ENCODE measurements around the gene SLC4A1AP. TPM values are rescaled to one million over a fixed set of nuclear protein-coding genes. Genes with fewer than 3 reads are reported as not detected.

SLC4A1AP gene
- polyA plus RNA-seq, 1 donor from 2014 or later = 47.9 TPM

DNA sequence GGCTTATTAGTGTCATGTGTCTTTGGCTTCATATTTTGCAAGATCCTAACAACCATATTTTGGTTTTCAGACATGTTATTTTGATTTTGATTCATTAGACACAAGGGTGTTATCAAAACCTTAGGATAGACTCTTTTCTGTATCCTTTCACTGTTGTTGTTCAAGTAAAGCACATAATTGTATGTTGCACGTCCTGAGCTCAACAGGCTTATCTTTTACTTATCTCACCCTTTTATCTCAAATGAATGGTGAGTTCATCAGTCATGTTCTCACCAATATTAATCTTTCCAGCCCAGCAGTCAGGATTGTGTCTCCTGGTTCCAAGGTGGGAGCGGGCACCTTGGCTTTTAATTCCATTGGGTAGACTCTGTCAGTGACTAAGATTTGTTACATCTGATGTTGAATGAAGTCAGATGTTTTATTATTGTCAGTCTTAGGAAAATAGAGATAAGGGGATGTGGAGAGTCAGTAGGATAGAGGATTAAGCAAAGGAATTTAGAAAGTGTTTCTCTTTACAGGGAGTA is 22.9 kb upstream of the SLC4A1AP start:
- Histone ChIP-seq H3K27me3 (ENCODE audit: insufficient read depth, low read depth, low read length) (no peaks in the 10 kb centered on the region), H3K4me3 (ENCODE audit: low read length) (no peak overlapping the region), H3K9me2 (ENCODE audit: insufficient read depth, low read length) (no peaks in the 10 kb centered on the region), H4K20me1 (ENCODE audit: insufficient read depth) (no peaks in the 10 kb centered on the region), H3K4me2 (ENCODE audit: low read length) (no peak overlapping the region), H3K27ac (ENCODE audit: low read length) (no peak overlapping the region), H3K36me3 (ENCODE audit: insufficient read depth, low read length) (no peaks in the 10 kb centered on the region), H3F3A (ENCODE audit: insufficient read depth, low read length, poor library complexity, severe bottlenecking) (no peaks in the 10 kb centered on the region), H2AFZ (ENCODE audit: low read depth, low read length) (no peak overlapping the region), H3K9ac (ENCODE audit: low read length) (no peak overlapping the region), H3K9me3 (ENCODE audit: low read length) (no peaks in the 10 kb centered on the region), H3K79me2 (replicated peaks; ENCODE audit: insufficient read depth, low read length) (no peaks in the 10 kb centered on the region)
- no peak for TF ChIP-seq RAD21 (conservative IDR thresholded peaks at IDR 0.05)
- TF ChIP-seq TAF1 (IDR thresholded peaks at IDR 0.05; ENCODE audit: low read depth) = no peak

DNA sequence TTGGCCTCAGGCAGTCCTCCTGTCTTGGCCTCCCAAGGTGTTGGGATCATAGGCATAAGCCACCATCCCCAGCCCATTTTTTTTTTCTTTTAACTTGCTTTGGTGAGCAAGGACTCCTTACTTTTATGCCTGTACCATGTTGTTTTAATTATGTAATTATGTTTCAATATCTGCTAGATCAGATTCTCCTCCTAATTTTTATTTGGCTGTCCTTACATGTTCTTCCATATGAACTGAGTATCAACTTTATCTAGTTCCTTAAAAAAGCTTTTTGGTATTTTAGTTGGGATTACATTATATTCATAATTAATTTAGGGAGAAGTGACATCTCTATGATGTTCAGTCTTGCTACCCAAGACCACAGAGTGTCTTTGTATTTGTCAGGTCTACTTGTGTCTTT is 18.5 kb upstream of the SLC4A1AP start:
- Histone ChIP-seq H3K9me3 (ENCODE audit: low read length) (no peaks in the 10 kb centered on the region), H3K27ac (ENCODE audit: low read length) (no peak overlapping the region), H3K4me2 (ENCODE audit: low read length) (no peak overlapping the region), H3K4me3 (ENCODE audit: low read length) (no peak overlapping the region), H3K27me3 (ENCODE audit: insufficient read depth, low read depth, low read length) (no peaks in the 10 kb centered on the region), H3K9me2 (ENCODE audit: insufficient read depth, low read length) (no peaks in the 10 kb centered on the region), H4K20me1 (ENCODE audit: insufficient read depth) (no peaks in the 10 kb centered on the region), H3K36me3 (ENCODE audit: insufficient read depth, low read length) (no peaks in the 10 kb centered on the region), H3K9ac (ENCODE audit: low read length) (no peak overlapping the region), H3F3A (ENCODE audit: insufficient read depth, low read length, poor library complexity, severe bottlenecking) (no peaks in the 10 kb centered on the region), H3K79me2 (replicated peaks; ENCODE audit: insufficient read depth, low read length) (no peaks in the 10 kb centered on the region), H2AFZ (ENCODE audit: low read depth, low read length) (no peak overlapping the region)
- TF ChIP-seq POLR2AphosphoS5 (IDR thresholded peaks at IDR 0.05) = no peak
- no peak for TF ChIP-seq TAF1 (IDR thresholded peaks at IDR 0.05; ENCODE audit: low read depth)
- TF ChIP-seq, protein P1, sequence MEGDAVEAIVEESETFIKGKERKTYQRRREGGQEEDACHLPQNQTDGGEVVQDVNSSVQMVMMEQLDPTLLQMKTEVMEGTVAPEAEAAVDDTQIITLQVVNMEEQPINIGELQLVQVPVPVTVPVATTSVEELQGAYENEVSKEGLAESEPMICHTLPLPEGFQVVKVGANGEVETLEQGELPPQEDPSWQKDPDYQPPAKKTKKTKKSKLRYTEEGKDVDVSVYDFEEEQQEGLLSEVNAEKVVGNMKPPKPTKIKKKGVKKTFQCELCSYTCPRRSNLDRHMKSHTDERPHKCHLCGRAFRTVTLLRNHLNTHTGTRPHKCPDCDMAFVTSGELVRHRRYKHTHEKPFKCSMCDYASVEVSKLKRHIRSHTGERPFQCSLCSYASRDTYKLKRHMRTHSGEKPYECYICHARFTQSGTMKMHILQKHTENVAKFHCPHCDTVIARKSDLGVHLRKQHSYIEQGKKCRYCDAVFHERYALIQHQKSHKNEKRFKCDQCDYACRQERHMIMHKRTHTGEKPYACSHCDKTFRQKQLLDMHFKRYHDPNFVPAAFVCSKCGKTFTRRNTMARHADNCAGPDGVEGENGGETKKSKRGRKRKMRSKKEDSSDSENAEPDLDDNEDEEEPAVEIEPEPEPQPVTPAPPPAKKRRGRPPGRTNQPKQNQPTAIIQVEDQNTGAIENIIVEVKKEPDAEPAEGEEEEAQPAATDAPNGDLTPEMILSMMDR (IDR thresholded peaks at IDR 0.05; ENCODE audit: poor library complexity, severe bottlenecking) = no peak
- TF ChIP-seq, protein P2, sequence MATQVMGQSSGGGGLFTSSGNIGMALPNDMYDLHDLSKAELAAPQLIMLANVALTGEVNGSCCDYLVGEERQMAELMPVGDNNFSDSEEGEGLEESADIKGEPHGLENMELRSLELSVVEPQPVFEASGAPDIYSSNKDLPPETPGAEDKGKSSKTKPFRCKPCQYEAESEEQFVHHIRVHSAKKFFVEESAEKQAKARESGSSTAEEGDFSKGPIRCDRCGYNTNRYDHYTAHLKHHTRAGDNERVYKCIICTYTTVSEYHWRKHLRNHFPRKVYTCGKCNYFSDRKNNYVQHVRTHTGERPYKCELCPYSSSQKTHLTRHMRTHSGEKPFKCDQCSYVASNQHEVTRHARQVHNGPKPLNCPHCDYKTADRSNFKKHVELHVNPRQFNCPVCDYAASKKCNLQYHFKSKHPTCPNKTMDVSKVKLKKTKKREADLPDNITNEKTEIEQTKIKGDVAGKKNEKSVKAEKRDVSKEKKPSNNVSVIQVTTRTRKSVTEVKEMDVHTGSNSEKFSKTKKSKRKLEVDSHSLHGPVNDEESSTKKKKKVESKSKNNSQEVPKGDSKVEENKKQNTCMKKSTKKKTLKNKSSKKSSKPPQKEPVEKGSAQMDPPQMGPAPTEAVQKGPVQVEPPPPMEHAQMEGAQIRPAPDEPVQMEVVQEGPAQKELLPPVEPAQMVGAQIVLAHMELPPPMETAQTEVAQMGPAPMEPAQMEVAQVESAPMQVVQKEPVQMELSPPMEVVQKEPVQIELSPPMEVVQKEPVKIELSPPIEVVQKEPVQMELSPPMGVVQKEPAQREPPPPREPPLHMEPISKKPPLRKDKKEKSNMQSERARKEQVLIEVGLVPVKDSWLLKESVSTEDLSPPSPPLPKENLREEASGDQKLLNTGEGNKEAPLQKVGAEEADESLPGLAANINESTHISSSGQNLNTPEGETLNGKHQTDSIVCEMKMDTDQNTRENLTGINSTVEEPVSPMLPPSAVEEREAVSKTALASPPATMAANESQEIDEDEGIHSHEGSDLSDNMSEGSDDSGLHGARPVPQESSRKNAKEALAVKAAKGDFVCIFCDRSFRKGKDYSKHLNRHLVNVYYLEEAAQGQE (IDR thresholded peaks at IDR 0.05; ENCODE audit: borderline replicate concordance) = no peak
- no peak for TF ChIP-seq MXI1 (conservative IDR thresholded peaks at IDR 0.05; ENCODE audit: poor library complexity, severe bottlenecking)
- TF ChIP-seq EZH2 (IDR thresholded peaks at IDR 0.05; ENCODE audit: borderline replicate concordance, insufficient read depth, low read length, poor library complexity, severe bottlenecking) = no peak
- no peak for TF ChIP-seq RAD21 (conservative IDR thresholded peaks at IDR 0.05)
- TF ChIP-seq SMC3 (conservative IDR thresholded peaks at IDR 0.05; ENCODE audit: poor library complexity) = no peak

DNA sequence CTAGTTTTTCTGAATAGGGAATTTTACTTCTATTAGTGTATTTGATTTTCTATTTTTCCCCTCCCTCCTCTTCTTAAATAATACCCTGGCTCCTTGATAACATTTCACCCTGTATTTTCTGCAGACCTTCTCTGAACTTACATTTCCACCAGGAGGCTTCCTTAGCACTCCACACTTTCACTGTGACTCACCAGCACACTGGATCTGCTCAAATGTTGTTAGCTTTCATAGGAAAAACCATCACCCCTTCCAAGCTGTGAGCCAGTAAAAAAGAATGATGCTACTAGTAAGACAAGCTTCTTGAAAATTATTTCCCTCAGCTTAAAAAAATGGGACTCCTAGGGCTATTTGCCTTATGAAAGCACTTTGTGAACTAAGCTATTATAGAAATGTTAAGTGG is 16.4 kb upstream of the SLC4A1AP start:
- Histone ChIP-seq H3K27ac (ENCODE audit: low read length) (no peak overlapping the region), H4K20me1 (ENCODE audit: insufficient read depth) (no peaks in the 10 kb centered on the region), H3K79me2 (replicated peaks; ENCODE audit: insufficient read depth, low read length) (no peaks in the 10 kb centered on the region), H3K36me3 (ENCODE audit: insufficient read depth, low read length) (no peaks in the 10 kb centered on the region), H3K9ac (ENCODE audit: low read length) (no peak overlapping the region), H2AFZ (ENCODE audit: low read depth, low read length) (no peak overlapping the region), H3K4me2 (ENCODE audit: low read length) (no peak overlapping the region), H3K9me3 (ENCODE audit: low read length) (no peaks in the 10 kb centered on the region), H3K9me2 (ENCODE audit: insufficient read depth, low read length) (no peaks in the 10 kb centered on the region), H3F3A (ENCODE audit: insufficient read depth, low read length, poor library complexity, severe bottlenecking) (no peaks in the 10 kb centered on the region), H3K4me3 (ENCODE audit: low read length) (no peak overlapping the region), H3K27me3 (ENCODE audit: insufficient read depth, low read depth, low read length) (no peaks in the 10 kb centered on the region)
- TF ChIP-seq, protein P2 (IDR thresholded peaks at IDR 0.05; ENCODE audit: borderline replicate concordance) = no peak
- TF ChIP-seq MXI1 (conservative IDR thresholded peaks at IDR 0.05; ENCODE audit: poor library complexity, severe bottlenecking) (no peak), TAF1 (IDR thresholded peaks at IDR 0.05; ENCODE audit: low read depth) (no peak), EZH2 (IDR thresholded peaks at IDR 0.05; ENCODE audit: borderline replicate concordance, insufficient read depth, low read length, poor library complexity, severe bottlenecking) (no peak), RAD21 (conservative IDR thresholded peaks at IDR 0.05) (no peak), EP300 (conservative IDR thresholded peaks at IDR 0.05; ENCODE audit: poor library complexity, severe bottlenecking) (no peak), SMC3 (conservative IDR thresholded peaks at IDR 0.05; ENCODE audit: poor library complexity) (no peak), POLR2AphosphoS5 (IDR thresholded peaks at IDR 0.05) (no peak)
- TF ChIP-seq, protein P1 (IDR thresholded peaks at IDR 0.05; ENCODE audit: poor library complexity, severe bottlenecking) = no peak

Data from neural cell (in vitro differentiated cells).